ENCODE results near the gene CELF1. TPM values are rescaled to one million over a fixed set of nuclear protein-coding genes. Genes with fewer than 3 reads are reported as not detected.

CELF1 gene
- total and polyA plus RNA-seq, 12 donors = 24.4 to 97.0 (median 85.5) TPM

- TF ChIP-seq, protein P1, sequence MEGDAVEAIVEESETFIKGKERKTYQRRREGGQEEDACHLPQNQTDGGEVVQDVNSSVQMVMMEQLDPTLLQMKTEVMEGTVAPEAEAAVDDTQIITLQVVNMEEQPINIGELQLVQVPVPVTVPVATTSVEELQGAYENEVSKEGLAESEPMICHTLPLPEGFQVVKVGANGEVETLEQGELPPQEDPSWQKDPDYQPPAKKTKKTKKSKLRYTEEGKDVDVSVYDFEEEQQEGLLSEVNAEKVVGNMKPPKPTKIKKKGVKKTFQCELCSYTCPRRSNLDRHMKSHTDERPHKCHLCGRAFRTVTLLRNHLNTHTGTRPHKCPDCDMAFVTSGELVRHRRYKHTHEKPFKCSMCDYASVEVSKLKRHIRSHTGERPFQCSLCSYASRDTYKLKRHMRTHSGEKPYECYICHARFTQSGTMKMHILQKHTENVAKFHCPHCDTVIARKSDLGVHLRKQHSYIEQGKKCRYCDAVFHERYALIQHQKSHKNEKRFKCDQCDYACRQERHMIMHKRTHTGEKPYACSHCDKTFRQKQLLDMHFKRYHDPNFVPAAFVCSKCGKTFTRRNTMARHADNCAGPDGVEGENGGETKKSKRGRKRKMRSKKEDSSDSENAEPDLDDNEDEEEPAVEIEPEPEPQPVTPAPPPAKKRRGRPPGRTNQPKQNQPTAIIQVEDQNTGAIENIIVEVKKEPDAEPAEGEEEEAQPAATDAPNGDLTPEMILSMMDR (IDR thresholded peaks at IDR 0.05) = no peak
- DNase-seq (no peak), ATAC-seq (no peak)
- Histone ChIP-seq H3K27me3 (no peaks in the 10 kb centered on the region), H3K4me1 (peaks cover 6 to 52% (median 35%) of the 10 kb centered on the region in 9 donors), H3K36me3 (peaks cover 0 to 91% (median 20%) of the 10 kb centered on the region in 9 donors), H3K4me3 (peak overlapping the region in 1 of 10 donors; percentile 27), H3K9me3 (no peaks in the 10 kb centered on the region), H3K27ac (peak overlapping the region in 9 of 10 donors; percentile 28 to 79 (median 62))
- intact Hi-C loops (cut with DNase I) = loop anchor here in 2 of 10 donors (5.0 kb wide), 1 partner anchor 86 kb away; the partner anchor contains the start of gene CELF1 (in 2 of the 2)
- 27 to 39% methylated on average over 5 of the region's 5 CpGs for WGBS, 2 donors
These were observed 86.7 kb downstream of the CELF1 start for GRCh38 chr11:47466201-47466600.

DNA sequence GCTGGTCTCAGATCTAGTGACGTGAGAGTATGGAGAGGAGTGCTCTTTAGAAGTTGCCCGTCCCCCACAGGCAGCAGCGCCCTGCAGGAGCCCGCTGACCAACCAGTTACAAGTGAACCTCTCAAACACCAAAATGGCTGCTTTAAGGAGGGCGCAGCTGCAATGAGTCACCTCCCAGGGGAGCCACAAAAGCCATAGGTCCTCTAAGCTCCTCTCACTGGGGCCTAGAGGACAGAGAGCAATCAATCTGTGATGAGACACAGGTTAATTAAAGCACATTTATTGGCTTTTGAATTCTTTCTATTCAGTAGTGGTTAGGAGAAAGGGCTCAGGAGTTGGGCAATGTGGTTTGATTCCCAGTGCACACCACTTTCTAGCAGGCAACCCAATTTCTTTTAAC is 88.4 kb downstream of the CELF1 start:
- intact Hi-C loops (cut with DNase I) = no loop called here
- H3K4me3 ChIP-seq = no peak overlapping the region
- H3K36me3 ChIP-seq = peaks cover 0 to 88% (median 3%) of the 10 kb centered on the region in 9 donors
- WGBS, 2 donors = 94 to 95% methylated on average over 5 of the region's 5 CpGs
- H3K27me3 ChIP-seq = no peaks in the 10 kb centered on the region
- no peak for DNase-seq
- TF ChIP-seq, protein P1 (IDR thresholded peaks at IDR 0.05) = no peak
- no peaks in the 10 kb centered on the region for H3K9me3 ChIP-seq
- peak overlapping the region in 1 of 10 donors; percentile 1 for H3K27ac ChIP-seq
- ATAC-seq = no peak
- peaks cover 6 to 52% (median 35%) of the 10 kb centered on the region in 9 donors for H3K4me1 ChIP-seq

DNA sequence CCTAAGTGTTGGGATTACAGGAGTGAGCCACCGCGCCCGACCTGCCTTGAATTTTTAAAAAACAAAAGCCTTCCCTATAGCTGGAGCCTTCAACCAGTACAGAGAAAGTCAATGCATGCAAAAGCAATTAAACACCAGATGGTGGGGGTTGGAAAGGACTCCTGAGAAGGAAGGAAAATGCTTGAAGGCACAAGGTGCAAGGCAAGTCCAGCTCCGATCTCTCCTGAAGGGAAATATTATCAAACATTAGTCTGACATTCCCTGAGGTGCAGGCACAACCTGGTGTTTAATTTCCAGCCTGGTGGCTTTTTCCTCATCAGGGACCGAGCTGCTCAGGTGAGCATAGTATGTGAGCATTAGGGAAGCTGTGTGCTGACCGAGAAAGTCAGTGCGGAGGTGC is 91.1 kb downstream of the CELF1 start:
- Histone ChIP-seq H3K9me3 (no peaks in the 10 kb centered on the region), H3K27me3 (no peaks in the 10 kb centered on the region), H3K27ac (no peak overlapping the region), H3K4me1 (peaks cover 0 to 26% (median 18%) of the 10 kb centered on the region in 9 donors), H3K4me3 (no peak overlapping the region), H3K36me3 (peaks cover 0 to 67% (median 0%) of the 10 kb centered on the region in 9 donors)
- DNase-seq (no peak), ATAC-seq (peak in 1 of 8 donors; percentile 35)
- TF ChIP-seq, protein P1 (IDR thresholded peaks at IDR 0.05) = no peak
- WGBS, 2 donors = 94 to 95% methylated on average over 7 of the region's 7 CpGs
- intact Hi-C loops (cut with DNase I) = no loop called here

DNA sequence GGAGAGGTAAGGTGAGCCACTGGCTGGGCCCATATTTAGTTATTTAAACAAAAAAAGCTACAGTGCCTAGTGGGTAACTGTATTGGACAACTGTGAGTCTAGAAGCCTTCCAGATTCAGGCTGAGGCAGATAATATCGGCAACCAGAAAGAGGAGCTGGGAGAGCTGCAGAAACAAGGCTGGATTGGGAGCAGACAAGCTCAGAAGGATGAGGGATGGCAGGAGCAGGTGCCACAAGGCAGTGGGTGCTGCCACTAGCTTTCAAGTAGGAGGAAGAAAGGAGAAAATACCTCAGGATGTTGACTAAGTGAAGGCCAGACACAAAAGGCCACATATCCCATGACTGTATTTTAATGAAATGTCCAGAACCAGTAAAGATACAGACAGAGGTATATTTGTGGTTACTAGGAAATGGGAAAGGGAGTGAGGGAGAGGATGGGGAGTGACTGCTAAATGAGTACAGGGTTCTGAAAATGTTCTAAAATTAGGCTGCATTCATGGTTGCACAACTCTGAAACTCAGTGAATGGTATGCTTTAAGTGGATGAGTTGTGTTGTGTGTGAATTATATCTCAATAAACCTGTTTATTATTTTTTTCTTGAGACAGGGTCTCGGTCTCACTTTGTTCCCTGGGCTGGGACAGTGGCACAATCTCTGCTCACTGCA is 92.2 kb downstream of the CELF1 start:
- no peak overlapping the region for H3K4me3 ChIP-seq
- H3K36me3 ChIP-seq = peaks cover 0 to 55% (median 0%) of the 10 kb centered on the region in 9 donors
- ATAC-seq (no peak), DNase-seq (no peak)
- WGBS, 2 donors = 93 to 94% methylated on average over 2 of the region's 2 CpGs
- peaks cover 0 to 14% (median 7%) of the 10 kb centered on the region in 9 donors for H3K4me1 ChIP-seq
- intact Hi-C loops (cut with DNase I) = no loop called here
- TF ChIP-seq, protein P1 (IDR thresholded peaks at IDR 0.05) = no peak
- H3K27ac ChIP-seq = no peak overlapping the region
- H3K27me3 ChIP-seq = no peaks in the 10 kb centered on the region
- no peaks in the 10 kb centered on the region for H3K9me3 ChIP-seq
